AG04450 (cell line): ENCODE data around the gene CST3. TPM values are rescaled to one million over a fixed set of nuclear protein-coding genes. Genes with fewer than 3 reads are reported as not detected.

Experiments used
- CTCF ChIA-PET: fragments of 300-600, 350-600 bp; formaldehyde crosslinking; extraction: SDS; loops from one replicate; lab custom pipeline; 2022; ENCODE audit warnings: antibody characterized with exemption, inconsistent platforms; lab: Charles Lee
- POLR2A ChIA-PET: fragments of 350-600 bp; formaldehyde crosslinking; extraction: SDS; loops from one replicate; lab custom pipeline; 2021; ENCODE audit warnings: antibody characterized with exemption, inconsistent platforms; lab: Yijun Ruan, JAX
- DNase-seq: peaks from one replicate; pipeline ENCODE4 v3.0.0-alpha.2; 2011; ENCODE audit warnings: low read depth, low spot score
- H3K27ac ChIP-seq: one replicate; pipeline ENCODE4 v1.5.1; 2012; ENCODE audit warnings: low read depth, low read length, control low read depth
- H3K27me3 ChIP-seq: one replicate; pipeline ENCODE4 v1.6.0; 2012; ENCODE audit warnings: low read length; ENCODE audit not compliant: control insufficient read depth, insufficient read depth
- H3K4me3 ChIP-seq: 2 replicates; pipeline ENCODE4 v1.5.1; 2011; ENCODE audit warnings: mild to moderate bottlenecking, low read depth, low read length, control low read depth
- H3K9me3 ChIP-seq: 2 replicates; pipeline ENCODE4 v1.5.1; 2012; ENCODE audit warnings: low read length; ENCODE audit not compliant: control insufficient read depth, insufficient read depth
- CTCF ChIP-seq: IDR thresholded peaks from 2 replicates; pipeline ENCODE4 v1.5.1; 2011; ENCODE audit warnings: low read depth, low read length, control low read depth, inconsistent platforms
- polyA plus RNA-seq: library from polyadenylated mRNA; depleted of rRNA; stranded (reverse); fragments of >200 nt; gene quantifications from 2 replicates; pipeline ENCODE4 v1.2.3, GENCODE V29; 2011

The CST3 gene
- polyA plus RNA-seq, 1 experiment: 166 TPM

- no peaks in the 10 kb centered on the region for H3K9me3 ChIP-seq
- no peak for TF ChIP-seq CTCF
- ChIA-PET CTCF (interaction anchor here (1.7 to 1.9 kb wide), 2 partner anchors 19 to 184 kb away, joined by 4 to 5 read pairs; no protein-coding TSS in a partner anchor), POLR2A (no interaction called here)
- H3K4me3 ChIP-seq: no peak overlapping the region
- no peaks in the 10 kb centered on the region for H3K27me3 ChIP-seq
- H3K27ac ChIP-seq: no peak overlapping the region
- DNase-seq: no peak
Observed at GRCh38 chr20:23626040-23626620, 11.6 kb downstream of the CST3 start.

- Histone ChIP-seq H3K9me3 (no peaks in the 10 kb centered on the region), H3K27ac (no peak overlapping the region), H3K4me3 (no peak overlapping the region), H3K27me3 (no peaks in the 10 kb centered on the region)
- no peak for TF ChIP-seq CTCF
- POLR2A ChIA-PET: no interaction called here
- DNase-seq: no peak
- CTCF ChIA-PET: interaction anchor here (1.9 kb wide), 1 partner anchor 184 kb away, joined by 4 read pairs; no protein-coding TSS in a partner anchor
Observed at GRCh38 chr20:23625236-23625964, 12.4 kb downstream of the CST3 start.

- CTCF ChIA-PET: interaction anchor here (1.9 kb wide), 1 partner anchor 183 kb away, joined by 4 read pairs; no protein-coding TSS in a partner anchor
- H3K4me3 ChIP-seq: no peak overlapping the region
- H3K27ac ChIP-seq: no peak overlapping the region
- H3K27me3 ChIP-seq: no peaks in the 10 kb centered on the region
- TF ChIP-seq CTCF: no peak
- POLR2A ChIA-PET: no interaction called here
- no peak for DNase-seq
- no peaks in the 10 kb centered on the region for H3K9me3 ChIP-seq
Observed at GRCh38 chr20:23624324-23624691, 13.4 kb downstream of the CST3 start.

GRCh38 chr20:23623666-23624323, 14.0 kb downstream of the CST3 start:
- no peak overlapping the region for H3K4me3 ChIP-seq
- POLR2A ChIA-PET: interaction anchor here (1.4 kb wide), 1 partner anchor 13 kb away, joined by 9 read pairs; the partner anchor contains the start of gene CST3
- TF ChIP-seq CTCF: no peak
- no peaks in the 10 kb centered on the region for H3K27me3 ChIP-seq
- CTCF ChIA-PET: interaction anchor here (1.9 kb wide), 1 partner anchor 182 kb away, joined by 4 read pairs; no protein-coding TSS in a partner anchor
- no peaks in the 10 kb centered on the region for H3K9me3 ChIP-seq
- no peak for DNase-seq
- no peak overlapping the region for H3K27ac ChIP-seq
